ENCODE data around the gene C5AR2.
"Not testable (repeated sequence)": the region's sequence is repeated elsewhere in the genome, so short reads cannot be mapped to it uniquely, and the experiment has no call there.

The C5AR2 gene

GRCh38 chr19:47365455-47365854 lies 33.5 kb downstream of the C5AR2 start:
- DNase-seq: not testable (repeated sequence)

DNA sequence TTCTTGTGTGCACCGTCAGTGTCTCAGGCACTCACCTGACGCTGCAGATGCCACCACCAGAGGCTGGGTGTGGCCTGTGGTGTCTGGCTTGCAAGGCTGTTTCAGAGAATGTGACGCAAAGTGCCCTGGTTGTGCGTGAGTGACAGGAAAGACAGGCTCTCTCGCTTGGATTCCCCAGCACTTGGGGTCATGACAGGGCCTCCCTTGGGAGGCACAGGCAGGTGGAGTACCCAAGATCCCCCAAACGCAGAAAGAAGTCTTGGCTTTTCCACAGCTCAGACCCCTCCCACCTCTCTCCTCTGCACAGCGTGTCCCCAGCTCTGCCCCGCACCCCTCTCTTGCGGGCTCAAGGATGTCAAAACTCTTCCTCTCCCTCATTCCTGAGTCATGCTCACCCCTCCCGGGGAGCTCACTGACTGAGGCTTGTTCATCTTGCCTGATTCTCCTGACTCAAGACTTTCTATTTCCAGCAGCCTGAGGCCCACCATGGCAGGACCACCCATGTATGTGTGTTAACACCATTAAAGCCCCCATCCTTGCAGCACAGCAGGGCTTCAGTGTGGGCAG lies 38.2 kb downstream of the C5AR2 start:
- no peak for DNase-seq

DNA sequence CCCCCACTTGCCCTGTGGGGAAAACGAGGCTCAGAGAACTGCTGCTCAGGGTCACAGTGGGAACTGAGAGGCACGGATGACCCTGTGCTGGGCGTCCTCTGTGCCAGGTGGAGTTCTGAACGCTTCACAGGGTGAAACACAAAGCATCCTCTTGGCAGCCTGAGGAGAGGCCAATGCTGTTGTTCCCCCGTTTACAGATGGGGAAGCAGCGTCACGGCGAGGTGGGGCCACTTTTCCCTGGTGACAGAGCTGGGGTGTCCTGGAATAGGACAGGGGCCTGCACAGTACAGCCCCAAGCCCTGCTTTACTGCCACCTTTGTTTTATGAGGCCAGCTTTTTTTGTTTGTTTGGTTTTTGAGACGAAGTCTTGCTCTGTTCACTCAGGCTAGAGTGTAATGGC lies 39.3 kb downstream of the C5AR2 start:
- DNase-seq: no peak

- DNase-seq: no peak
Observed at GRCh38 chr19:47372603-47373002, 40.6 kb downstream of the C5AR2 start.

DNA sequence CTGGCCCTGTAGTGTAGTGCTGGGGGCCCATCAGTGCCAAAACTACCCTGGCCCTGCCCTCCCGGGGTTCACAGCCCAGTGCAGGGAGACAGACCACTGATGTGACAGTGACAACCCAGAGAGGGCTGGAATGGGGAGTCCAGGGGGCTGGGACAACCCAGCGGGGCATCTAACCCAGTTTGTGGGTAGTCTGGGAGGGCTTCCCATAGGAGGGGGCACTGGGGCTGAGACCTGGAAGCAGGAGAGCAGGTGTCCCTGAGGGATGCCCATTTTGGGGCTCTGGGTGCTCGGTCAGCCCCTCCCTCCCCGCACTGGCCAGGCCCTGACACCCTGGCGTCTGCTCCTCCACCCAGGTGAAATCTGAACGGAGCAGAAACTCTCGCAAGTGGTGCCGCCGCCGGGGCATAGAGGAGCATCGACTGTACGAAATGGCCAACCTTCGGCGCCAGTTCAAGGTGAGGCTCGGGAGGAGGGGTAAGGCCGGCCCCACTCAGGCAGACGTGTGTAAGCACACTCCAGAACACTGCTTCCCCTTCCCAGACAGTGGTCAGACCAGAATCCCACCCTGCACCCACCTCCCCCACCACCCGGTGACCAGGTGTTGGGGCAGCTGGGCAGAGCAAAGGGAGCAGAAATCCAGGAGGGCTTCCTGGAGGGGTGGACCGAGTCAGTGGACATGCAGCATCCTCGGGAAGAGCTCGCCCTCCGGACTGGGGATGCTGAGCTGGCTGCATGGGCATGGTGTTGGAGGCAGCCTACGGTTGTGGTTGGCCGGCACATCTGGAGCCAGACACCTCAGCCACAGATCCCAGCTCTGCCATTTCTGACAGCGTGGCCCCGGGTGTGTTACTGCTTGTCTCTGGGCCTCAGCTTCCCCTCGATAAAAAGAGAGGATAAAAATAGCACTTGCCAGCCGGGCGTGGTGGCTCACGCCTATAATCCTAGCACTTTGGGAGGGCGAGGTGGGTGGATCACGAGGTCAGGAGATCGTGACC lies 41.6 kb downstream of the C5AR2 start:
- DNase-seq: no peak

DNA sequence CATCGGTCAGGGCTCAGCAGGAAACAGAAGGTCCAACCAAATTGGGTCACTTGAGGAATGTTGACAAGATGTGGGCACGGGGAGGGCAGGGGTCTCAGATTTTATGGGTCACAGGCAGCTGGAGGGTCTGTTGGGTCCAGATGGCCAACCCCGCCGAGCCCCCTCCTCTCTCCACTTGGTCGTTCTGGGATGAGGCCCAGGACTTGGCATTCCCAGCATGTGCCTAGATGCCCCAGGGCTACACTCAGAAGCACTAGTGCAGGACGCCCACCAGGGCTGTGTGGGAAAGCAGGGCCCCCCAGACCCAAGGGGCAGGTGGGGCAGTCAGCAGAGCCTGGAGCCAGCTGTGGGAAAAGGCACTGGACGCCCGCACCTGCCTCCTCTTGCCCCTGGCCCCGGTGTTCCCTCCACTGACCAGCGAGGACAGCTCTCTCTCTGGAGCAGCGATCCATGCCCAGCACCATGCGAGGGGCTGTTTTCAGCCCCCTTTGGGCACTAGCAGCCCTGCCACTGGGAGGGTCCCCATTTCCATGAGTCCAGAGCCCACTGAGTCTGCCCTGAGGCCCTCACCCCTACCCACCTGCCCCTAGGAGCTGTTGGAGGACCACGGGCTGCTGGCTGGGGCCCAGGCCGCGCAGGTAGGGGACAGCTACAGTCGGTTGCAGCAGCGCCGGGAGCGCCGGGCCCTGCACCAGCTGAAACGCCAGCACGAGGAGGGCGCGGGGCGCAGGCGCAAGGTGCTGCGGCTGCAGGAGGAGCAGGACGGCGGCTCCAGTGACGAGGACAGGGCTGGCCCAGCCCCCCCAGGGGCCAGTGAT lies 43.1 kb downstream of the C5AR2 start:
- no peak for DNase-seq

DNA sequence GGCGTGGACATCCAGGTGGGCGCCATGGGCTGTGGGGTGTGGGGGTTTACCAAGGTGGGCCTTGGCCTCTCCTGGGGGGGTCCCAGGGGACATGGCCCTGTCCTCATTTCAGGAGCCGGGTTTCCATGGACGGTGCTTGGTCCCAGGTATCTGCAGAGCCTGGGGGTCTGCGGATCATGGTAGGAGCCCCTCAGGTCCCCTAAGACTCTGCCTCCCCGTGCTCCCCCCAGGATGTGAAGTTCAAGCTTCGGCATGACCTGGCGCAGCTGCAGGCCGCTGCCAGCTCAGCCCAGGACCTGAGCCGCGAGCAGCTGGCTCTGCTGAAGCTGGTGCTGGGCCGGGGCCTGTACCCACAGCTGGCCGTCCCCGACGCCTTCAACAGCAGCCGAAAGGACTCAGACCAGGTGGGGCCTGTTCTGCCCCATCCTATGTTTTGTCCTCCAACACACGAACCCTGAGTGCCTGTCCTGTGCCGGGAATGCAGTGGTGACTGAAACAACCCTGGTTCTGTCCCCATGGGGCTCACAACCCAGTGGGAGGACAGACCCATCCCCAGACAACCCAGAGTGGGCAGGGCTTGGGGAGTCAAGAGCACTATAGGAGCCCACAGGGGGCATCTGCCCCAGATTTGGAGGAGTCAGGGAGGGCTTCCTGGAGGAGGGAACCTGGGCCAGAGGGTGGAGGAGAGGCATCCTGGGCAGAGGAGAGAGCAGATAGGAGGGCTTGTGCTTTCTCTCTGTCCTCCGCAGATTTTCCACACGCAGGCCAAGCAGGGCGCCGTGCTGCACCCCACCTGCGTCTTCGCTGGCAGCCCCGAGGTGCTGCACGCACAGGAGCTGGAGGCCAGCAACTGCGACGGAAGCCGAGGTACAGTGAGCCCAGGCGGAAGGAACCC lies 44.0 kb downstream of the C5AR2 start:
- DNase-seq: no peak

DNA sequence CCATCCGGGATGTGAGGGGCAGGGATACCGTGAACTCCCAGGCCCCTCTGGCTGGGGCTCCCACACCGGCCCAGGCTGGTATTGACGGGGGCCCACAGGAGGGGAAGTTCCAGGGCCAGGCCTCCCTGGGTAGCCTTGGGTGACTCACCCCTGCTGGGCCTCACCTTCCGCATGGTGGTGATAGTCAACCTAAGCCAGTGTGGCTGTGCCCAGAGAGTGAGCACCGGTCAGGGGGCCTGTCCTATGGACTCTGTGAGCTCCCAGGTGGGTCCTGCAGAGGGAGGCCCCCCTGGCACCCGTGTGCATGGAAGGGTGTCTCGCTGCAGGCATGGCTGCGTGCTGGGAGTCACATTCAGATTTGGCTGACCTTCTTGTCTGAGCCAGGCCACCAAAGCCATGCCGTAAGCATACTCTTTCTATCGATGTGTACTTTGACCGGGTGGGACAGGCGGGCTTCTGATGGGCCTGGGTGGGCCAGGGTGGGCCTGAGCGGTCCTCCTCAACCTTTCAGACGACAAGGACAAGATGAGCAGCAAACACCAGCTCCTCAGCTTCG lies 44.7 kb downstream of the C5AR2 start:
- DNase-seq: no peak

DNA sequence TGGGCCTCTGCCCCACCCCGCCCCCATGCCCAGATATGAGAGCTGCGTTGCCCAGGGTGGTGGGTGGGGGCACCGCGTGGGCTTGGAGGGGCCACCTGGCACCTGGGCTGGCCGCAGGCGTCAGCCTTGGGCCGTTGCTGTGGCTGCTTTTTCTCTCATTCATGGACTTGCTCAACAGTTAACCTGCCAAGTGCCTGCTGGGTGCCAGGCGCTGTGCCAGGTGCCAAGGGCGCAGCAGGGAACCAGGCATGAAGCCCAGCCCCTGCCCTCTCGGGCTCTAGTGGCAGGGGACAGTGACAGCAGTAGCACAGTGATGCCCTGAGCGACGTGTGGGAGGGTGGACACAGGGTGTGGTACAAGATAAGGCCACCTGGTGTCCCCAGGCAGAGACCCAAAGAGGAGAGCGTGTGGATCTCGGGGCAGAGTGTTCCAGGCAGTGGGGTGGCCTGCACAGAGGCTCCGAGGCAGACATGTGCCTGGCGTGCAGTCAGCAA lies 45.3 kb downstream of the C5AR2 start:
- no peak for DNase-seq

DNA sequence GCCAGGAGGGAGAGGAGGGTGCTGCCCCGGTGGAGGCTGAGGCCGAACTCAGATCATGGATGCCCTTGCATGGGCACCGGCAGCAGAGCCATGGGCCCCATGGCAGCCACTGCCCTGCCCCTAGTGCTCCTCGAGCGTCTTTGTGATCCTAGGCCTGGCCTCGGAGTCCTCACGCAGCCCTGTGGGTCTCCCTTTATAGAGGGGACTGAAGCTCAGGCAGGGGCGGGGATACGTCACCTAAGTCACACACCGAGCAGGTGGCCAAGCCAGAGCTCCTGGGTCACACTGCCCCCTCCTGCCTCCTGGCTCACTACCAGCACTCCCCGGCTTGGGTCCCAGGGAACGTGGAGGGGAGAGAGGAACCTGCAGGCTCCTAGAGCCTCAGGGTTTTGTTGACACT lies 45.8 kb downstream of the C5AR2 start:
- no peak for DNase-seq

DNA sequence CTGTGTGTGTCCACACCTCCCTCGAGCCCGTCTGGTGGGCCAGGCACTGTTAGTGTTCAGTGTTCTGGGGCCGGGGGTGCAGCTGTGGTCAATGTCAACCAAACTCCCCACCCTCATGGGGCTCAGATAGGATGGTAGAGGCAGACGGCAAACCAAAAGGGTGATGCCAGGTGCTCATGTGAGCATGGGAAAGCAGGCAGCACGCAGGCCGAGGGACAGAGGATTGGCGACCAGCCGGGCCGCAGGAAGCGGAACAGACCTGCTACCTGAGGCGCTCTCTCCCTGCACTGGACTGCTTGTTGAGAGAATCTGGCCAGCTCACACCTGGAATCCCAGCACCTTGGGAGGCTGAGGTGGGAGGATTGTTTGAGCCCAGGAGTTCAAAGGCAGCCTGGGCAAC lies 46.3 kb downstream of the C5AR2 start:
- no peak for DNase-seq

DNA sequence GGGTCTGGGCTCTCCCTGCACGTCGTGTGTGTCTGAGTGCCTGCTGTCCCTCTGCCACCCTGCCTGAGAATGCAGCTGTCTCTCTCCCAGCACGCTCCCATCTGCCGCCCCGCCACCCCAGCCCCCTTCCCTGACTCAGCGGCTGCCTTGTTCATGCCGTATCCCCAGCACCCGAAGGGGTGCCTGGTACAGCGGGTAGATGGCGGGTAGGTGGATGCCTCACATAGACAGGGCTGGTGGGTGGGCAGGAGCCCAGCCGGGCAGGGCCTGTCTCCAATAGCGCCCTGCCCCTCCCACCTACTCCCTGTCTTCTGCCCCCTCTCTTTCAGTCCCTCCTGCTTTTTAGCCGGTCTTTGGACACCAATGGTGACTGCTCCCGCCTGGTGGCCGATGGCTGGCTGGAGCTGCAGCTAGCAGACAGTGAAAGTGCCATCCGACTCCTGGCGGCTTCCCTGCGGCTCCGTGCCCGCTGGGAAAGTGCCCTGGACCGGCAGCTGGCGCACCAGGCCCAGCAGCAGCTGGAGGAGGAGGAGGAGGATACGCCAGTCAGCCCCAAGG lies 47.5 kb downstream of the C5AR2 start:
- DNase-seq: no peak

GRCh38 chr19:47380559-47380958 lies 48.6 kb downstream of the C5AR2 start:
- DNase-seq: no peak

GRCh38 chr19:47381121-47381520 lies 49.1 kb downstream of the C5AR2 start:
- no peak for DNase-seq

DNA sequence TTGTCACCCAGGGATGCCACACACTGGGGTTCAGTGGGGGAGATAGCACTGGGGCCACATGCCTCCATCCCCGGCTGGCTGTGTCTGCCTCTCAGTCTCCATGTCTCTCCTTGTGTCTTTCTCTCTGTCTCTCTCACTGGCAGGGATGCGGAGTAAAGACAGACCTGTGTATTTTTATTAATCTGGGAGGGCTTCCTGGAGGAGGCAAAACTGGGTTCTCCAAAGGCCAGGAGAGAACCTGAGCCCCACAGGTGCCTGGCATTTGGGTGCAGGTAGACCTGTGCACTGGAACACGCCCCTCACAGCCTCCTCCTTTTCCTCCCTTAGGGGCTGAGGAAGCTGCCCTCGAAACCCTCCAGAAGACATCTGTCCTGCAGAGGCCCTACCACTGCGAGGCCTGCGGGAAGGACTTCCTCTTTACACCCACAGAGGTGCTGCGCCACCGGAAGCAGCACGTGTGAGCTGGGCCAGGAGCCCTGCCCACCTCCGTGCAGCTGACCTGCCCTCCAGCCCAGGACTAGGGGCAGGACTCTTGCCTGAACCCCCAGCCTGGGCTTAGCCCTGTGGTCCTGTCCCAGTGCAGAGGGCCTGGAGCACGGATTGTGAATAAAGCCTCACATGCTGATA lies 49.8 kb downstream of the C5AR2 start:
- no peak for DNase-seq

- not testable (repeated sequence) for DNase-seq
Observed at GRCh38 chr19:47383890-47384289, 51.9 kb downstream of the C5AR2 start.

DNA sequence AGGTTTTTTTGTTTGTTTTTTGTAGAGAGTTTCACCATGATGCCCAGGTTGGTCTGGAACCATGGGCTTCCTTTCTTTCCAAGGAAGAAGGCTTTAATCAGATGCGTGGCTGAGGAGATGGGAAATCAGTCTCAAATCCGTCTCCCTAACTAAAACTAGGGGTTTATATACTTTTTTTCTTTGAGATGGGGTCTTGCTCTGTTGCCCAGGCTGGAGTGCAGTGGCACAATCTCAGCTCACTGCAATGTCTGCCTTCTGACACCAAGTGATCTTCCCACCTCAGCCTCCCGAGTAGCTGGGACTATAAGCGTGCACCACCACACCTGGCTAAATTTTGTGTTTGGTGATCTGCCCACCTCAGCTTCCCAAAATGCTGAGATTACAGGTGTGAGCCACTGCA lies 52.6 kb downstream of the C5AR2 start:
- not testable (repeated sequence) for DNase-seq

DNA sequence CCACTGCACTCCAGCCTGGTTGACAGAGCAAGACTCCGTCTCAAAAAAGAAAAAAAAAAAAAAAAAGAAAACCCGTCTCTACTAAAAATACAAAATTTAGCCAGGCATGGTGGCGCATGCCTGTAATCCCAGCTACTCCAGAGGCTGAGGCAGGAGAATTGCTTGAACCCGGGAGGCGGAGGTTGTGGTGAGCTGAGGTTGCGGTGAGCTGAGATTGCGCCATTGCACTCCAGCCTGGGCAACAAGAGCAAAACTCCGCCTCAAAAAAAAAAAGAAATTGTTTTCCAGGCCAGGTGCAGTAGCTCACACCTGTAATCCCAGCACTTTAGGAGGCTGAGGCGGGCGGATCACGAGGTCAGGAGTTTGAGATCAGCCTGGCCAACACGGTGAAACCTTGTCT lies 54.6 kb downstream of the C5AR2 start:
- not testable (repeated sequence) for DNase-seq

DNA sequence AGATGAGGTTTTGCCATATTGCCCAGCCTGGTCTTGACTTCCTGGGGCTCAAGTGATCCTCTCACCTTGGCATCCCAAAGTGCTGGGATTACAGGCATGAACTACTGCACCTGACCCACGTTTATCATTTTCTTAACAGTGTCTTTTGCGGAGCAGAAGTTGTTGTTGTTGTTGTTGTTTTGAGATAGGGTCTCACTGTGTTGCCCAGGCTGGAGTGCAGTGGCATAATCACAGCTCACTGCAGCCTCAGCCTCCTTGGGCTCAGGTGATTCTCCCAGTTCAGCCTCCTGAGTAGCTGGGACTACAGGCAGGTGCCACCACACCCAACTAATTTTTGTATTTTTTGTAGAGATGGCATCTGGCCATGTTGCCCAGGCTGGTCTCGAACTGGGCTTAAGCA lies 55.6 kb downstream of the C5AR2 start:
- DNase-seq: not testable (repeated sequence)

GRCh38 chr19:47388721-47389120 lies 56.7 kb downstream of the C5AR2 start:
- DNase-seq: not testable (repeated sequence)

DNA sequence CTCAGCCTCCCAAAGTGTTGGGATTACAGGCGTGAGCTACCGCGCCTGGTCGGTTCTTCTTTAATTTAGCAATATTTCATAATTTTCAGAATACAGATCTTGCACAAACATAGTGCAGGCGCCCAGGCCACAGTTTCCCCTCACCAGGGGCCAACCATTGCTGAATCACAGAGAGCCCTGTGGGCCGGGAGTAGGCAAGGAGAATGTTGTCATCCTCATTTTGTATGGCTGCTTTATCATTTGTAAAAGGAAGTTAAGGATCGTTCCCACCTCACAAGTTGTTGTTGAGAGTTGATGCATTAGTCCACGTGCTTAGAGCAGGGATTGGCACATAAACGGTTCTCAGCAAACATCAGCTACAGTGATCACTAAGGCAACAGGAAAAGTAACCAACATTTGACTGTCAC lies 57.2 kb downstream of the C5AR2 start:
- DNase-seq: no peak

Measured in stimulated activated CD4-positive, alpha-beta T cell treated with anti-CD3 and anti-CD28 coated beads, Interleukin-4, amount 100 ng/mL, for 4 hours (primary cell).